H9 (cell line): ENCODE results near the gene ANAPC4. TPM values are rescaled to one million over a fixed set of nuclear protein-coding genes. Genes with fewer than 3 reads are reported as not detected.

ENCODE experiments used
- DNase-seq: peaks from one replicate; pipeline ENCODE4 v3.0.0-alpha.2; 2017
- H2AFZ ChIP-seq: one replicate; pipeline ENCODE4 v1.6.1; 2013; ENCODE audit warnings: mild to moderate bottlenecking, low read length, control low read depth, moderate library complexity
- H2AK5ac ChIP-seq: 2 replicates; pipeline ENCODE4 v1.6.1; 2013; ENCODE audit warnings: low read length, control low read depth, mixed read lengths; ENCODE audit not compliant: insufficient read length
- H2BK120ac ChIP-seq: one replicate; pipeline ENCODE4 v1.6.1; 2013; ENCODE audit warnings: low read depth, mild to moderate bottlenecking, low read length, control low read depth, inconsistent platforms; ENCODE audit not compliant: poor library complexity, severe bottlenecking
- H2BK12ac ChIP-seq: 2 replicates; pipeline ENCODE4 v1.6.1; 2013; ENCODE audit warnings: low read length, control low read depth, mixed read lengths, low read depth; ENCODE audit not compliant: insufficient read length
- H2BK15ac ChIP-seq: 2 replicates; pipeline ENCODE4 v1.6.1; 2013; ENCODE audit warnings: low read depth, low read length, control low read depth
- H2BK20ac ChIP-seq: one replicate; pipeline ENCODE4 v1.6.1; 2013; ENCODE audit warnings: low read depth, mild to moderate bottlenecking, low read length, control low read depth, inconsistent platforms; ENCODE audit not compliant: poor library complexity, severe bottlenecking
- H2BK5ac ChIP-seq: 2 replicates; pipeline ENCODE4 v1.6.1; 2013; ENCODE audit warnings: low read length, control low read depth, mixed read lengths; ENCODE audit not compliant: insufficient read length
- H3K14ac ChIP-seq: 2 replicates; pipeline ENCODE4 v1.6.1; 2013; ENCODE audit warnings: low read length, control low read depth; ENCODE audit not compliant: insufficient read depth
- H3K18ac ChIP-seq: 2 replicates; pipeline ENCODE4 v1.6.1; 2013; ENCODE audit warnings: low read depth, mild to moderate bottlenecking, mixed read lengths, low read length, control low read depth; ENCODE audit not compliant: insufficient read length
- H3K23ac ChIP-seq: 2 replicates; pipeline ENCODE4 v1.6.1; 2013; ENCODE audit warnings: low read length, control low read depth, mixed read lengths, low read depth; ENCODE audit not compliant: insufficient read length
- H3K23me2 ChIP-seq: 2 replicates; pipeline ENCODE4 v1.6.1; 2013; ENCODE audit warnings: low read depth, mild to moderate bottlenecking, mixed read lengths, low read length, control low read depth; ENCODE audit not compliant: insufficient read length, poor library complexity, severe bottlenecking
- H3K27ac ChIP-seq: 2 replicates; pipeline ENCODE4 v1.5.1; 2013; ENCODE audit warnings: low read length, control low read depth, mixed read lengths, low read depth; ENCODE audit not compliant: insufficient read length
- H3K27me3 ChIP-seq: 2 replicates; pipeline ENCODE4 v1.6.1; 2013; ENCODE audit warnings: low read length, control low read depth, inconsistent platforms; ENCODE audit not compliant: insufficient read depth
- H3K4ac ChIP-seq: 2 replicates; pipeline ENCODE4 v1.6.1; 2013; ENCODE audit warnings: low read depth, mild to moderate bottlenecking, control low read depth, inconsistent platforms, low read length, moderate library complexity
- H3K4me1 ChIP-seq: 2 replicates; pipeline ENCODE4 v1.6.1; 2013; ENCODE audit warnings: low read length, control low read depth, inconsistent platforms; ENCODE audit not compliant: insufficient read depth
- H3K4me2 ChIP-seq: 2 replicates; pipeline ENCODE4 v1.6.1; 2013; ENCODE audit warnings: low read length, control low read depth, mixed read lengths; ENCODE audit not compliant: insufficient read length, insufficient read depth
- H3K56ac ChIP-seq: 2 replicates; pipeline ENCODE4 v1.6.1; 2013; ENCODE audit warnings: low read depth, mild to moderate bottlenecking, mixed read lengths, low read length, control low read depth; ENCODE audit not compliant: insufficient read length
- H3K79me1 ChIP-seq: 2 replicates; pipeline ENCODE4 v1.6.1; 2013; ENCODE audit warnings: low read depth, mild to moderate bottlenecking, moderate library complexity, low read length, control low read depth, inconsistent platforms; ENCODE audit not compliant: insufficient read depth, poor library complexity, severe bottlenecking
- H3K79me2 ChIP-seq: 2 replicates; pipeline ENCODE4 v1.6.1; 2013; ENCODE audit warnings: low read length, control low read depth, inconsistent platforms; ENCODE audit not compliant: insufficient read depth
- H3K9ac ChIP-seq: 2 replicates; pipeline ENCODE4 v1.6.1; 2013; ENCODE audit warnings: low read length, control low read depth, mixed read lengths; ENCODE audit not compliant: insufficient read length; ENCODE audit errors: extremely low read depth
- H3K9me3 ChIP-seq: one replicate; pipeline ENCODE4 v1.6.1; 2013; ENCODE audit warnings: low read depth, low read length, inconsistent platforms; ENCODE audit not compliant: control insufficient read depth
- H3T11ph ChIP-seq: one replicate; pipeline ENCODE4 v1.6.1; 2013; ENCODE audit warnings: mild to moderate bottlenecking, low read length, control low read depth, inconsistent platforms
- H4K20me1 ChIP-seq: one replicate; pipeline ENCODE4 v1.6.1; 2013; ENCODE audit not compliant: control insufficient read depth, insufficient read length, insufficient read depth
- H4K5ac ChIP-seq: 2 replicates; pipeline ENCODE4 v1.6.1; 2013; ENCODE audit warnings: low read depth, mild to moderate bottlenecking, mixed read lengths, low read length, control low read depth; ENCODE audit not compliant: insufficient read length
- H4K8ac ChIP-seq: replicated peaks from 2 replicates; pipeline ENCODE4 v1.6.1; 2013; ENCODE audit warnings: low read length, control low read depth, mixed read lengths, low read depth; ENCODE audit not compliant: insufficient read length
- H4K91ac ChIP-seq: 2 replicates; pipeline ENCODE4 v1.6.1; 2013; ENCODE audit warnings: low read depth, mild to moderate bottlenecking, moderate library complexity, mixed read lengths, low read length, control low read depth; ENCODE audit not compliant: insufficient read length
- H3K27ac Mint-ChIP-seq, 3 experiments: 2 replicates in 2 of 3; 3 replicates in 1 of 3; pipeline ENCODE4 v1.8.0; 2020 to 2021; ENCODE audit warnings: mixed read lengths in 3 of 3, mild to moderate bottlenecking in 1 of 3, moderate library complexity in 1 of 3
- H3K27me3 Mint-ChIP-seq: 2 replicates; pipeline ENCODE4 v1.8.0; 2021; ENCODE audit warnings: low read depth, mild to moderate bottlenecking, moderate library complexity, mixed read lengths
- H3K36me3 Mint-ChIP-seq, 3 experiments: 2 replicates in 2 of 3; 3 replicates in 1 of 3; pipeline ENCODE4 v1.8.0; 2020 to 2021; ENCODE audit warnings: low read depth in 3 of 3, mixed read lengths in 3 of 3; ENCODE audit not compliant: insufficient read depth in 1 of 3
- H3K4me1 Mint-ChIP-seq, 2 experiments: 2 replicates each; pipeline ENCODE4 v1.8.0; 2020; ENCODE audit warnings: mixed read lengths in 2 of 2
- H3K4me3 Mint-ChIP-seq, 2 experiments: 2 replicates in 1 of 2; 3 replicates in 1 of 2; pipeline ENCODE4 v1.8.0; 2020 to 2021; ENCODE audit warnings: mild to moderate bottlenecking in 2 of 2, mixed read lengths in 2 of 2, moderate library complexity in 1 of 2
- H3K9me3 Mint-ChIP-seq, 2 experiments: 2 replicates in 1 of 2; 3 replicates in 1 of 2; pipeline ENCODE4 v1.8.0; 2020; ENCODE audit warnings: mild to moderate bottlenecking in 2 of 2, mixed read lengths in 2 of 2, moderate library complexity in 1 of 2
- WGBS: extraction: QIAGEN DNeasy Blood & Tissue Kit; methylation state at CpG from one replicate; pipeline ENCODE4 v1.1.7; 2013; ENCODE audit warnings: missing lambda C conversion rate, low lambda C conversion rate, mixed read lengths; ENCODE audit not compliant: insufficient read length; ENCODE audit errors: extremely low coverage; 5-methylcytosine and 5-hydroxymethylcytosine counted together
- total RNA-seq: library from RNA; stranded (reverse); gene quantifications from 2 replicates; pipeline ENCODE4 v1.2.1, GENCODE V29; 2021
- TF ChIP-seq, protein P1 (sequence below): fragments of 200-600 bp; sonication (generic); conservative IDR thresholded peaks from 3 replicates; pipeline ENCODE4 v1.8.0; 2021; ENCODE audit warnings: antibody characterized with exemption, mild to moderate bottlenecking

The ANAPC4 gene
- total RNA-seq, 1 experiment from 2014 or later: 42.5 TPM

DNA sequence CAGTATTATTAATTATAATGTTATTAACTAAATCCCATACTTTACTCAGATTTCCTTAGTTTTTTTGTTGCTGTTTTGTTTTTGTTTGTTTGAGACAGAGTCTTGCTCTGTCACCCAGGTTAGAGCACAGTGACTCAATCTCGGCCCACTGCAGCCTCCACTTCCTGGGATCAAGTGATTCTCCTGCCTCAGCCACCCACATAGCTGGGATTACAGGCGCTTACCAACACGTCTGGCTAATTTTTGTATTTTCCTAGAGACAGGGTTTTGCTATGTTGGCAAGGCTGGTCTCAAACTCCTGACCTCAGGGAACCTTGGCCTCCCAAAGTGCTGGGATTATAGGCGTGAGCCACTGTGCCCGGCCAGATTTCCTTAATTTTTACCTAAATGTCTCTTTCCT lies 72.2 kb downstream of the ANAPC4 start:
- Histone ChIP-seq H3K9ac (no peak overlapping the region), H3K4me2 (no peak overlapping the region), H3K79me2 (no peaks in the 10 kb centered on the region), H3T11ph (no peak overlapping the region), H3K27me3 (no peaks in the 10 kb centered on the region; the same call in 1 of the 2 replicates), H3K79me1 (no peaks in the 10 kb centered on the region), H3K23me2 (no peaks in the 10 kb centered on the region), H4K5ac (no peak overlapping the region), H2BK15ac (no peak overlapping the region), H3K23ac (no peak overlapping the region), H2BK5ac (no peak overlapping the region), H2BK12ac (no peak overlapping the region), H3K9me3 (no peaks in the 10 kb centered on the region), H3K4ac (no peak overlapping the region), H3K14ac (no peak overlapping the region), H2BK20ac (no peak overlapping the region), H4K20me1 (no peaks in the 10 kb centered on the region), H3K27ac (no peak overlapping the region), H3K56ac (no peak overlapping the region), H4K91ac (no peak overlapping the region), H2AFZ (no peak overlapping the region), H4K8ac (no peak overlapping the region), H2AK5ac (no peak overlapping the region), H3K4me1 (no peaks in the 10 kb centered on the region; the same call in 1 of the 2 replicates), H3K18ac (no peak overlapping the region), H2BK120ac (no peak overlapping the region)
- Mint-ChIP-seq H3K36me3 (no peaks in the 10 kb centered on the region), H3K4me1 (peaks cover 34 to 37% of the 10 kb centered on the region in 2 experiments), H3K27ac (peak overlapping the region in 1 of 3 experiments; percentile 4; a peak in 1 of 7 replicates), H3K27me3 (peaks cover 8% of the 10 kb centered on the region), H3K4me3 (no peak overlapping the region), H3K9me3 (no peaks in the 10 kb centered on the region)
- TF ChIP-seq, protein P1, sequence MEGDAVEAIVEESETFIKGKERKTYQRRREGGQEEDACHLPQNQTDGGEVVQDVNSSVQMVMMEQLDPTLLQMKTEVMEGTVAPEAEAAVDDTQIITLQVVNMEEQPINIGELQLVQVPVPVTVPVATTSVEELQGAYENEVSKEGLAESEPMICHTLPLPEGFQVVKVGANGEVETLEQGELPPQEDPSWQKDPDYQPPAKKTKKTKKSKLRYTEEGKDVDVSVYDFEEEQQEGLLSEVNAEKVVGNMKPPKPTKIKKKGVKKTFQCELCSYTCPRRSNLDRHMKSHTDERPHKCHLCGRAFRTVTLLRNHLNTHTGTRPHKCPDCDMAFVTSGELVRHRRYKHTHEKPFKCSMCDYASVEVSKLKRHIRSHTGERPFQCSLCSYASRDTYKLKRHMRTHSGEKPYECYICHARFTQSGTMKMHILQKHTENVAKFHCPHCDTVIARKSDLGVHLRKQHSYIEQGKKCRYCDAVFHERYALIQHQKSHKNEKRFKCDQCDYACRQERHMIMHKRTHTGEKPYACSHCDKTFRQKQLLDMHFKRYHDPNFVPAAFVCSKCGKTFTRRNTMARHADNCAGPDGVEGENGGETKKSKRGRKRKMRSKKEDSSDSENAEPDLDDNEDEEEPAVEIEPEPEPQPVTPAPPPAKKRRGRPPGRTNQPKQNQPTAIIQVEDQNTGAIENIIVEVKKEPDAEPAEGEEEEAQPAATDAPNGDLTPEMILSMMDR: no peak
- no CpG with 5 or more reads among the region's 5 CpGs for WGBS
- DNase-seq: no peak
